Left lobe of liver (tissue), 2 donors: ENCODE results near the gene JMJD7. TPM values are rescaled to one million over a fixed set of nuclear protein-coding genes. Genes with fewer than 3 reads are reported as not detected.

Experiments
- ATAC-seq: fragments of 200-7000 bp; cut with Tn5 transposase; one replicate; pipeline ENCODE4 v1.9.1; 2020; ENCODE audit warnings: mild to moderate bottlenecking, moderate library complexity
- DNase-seq: peaks from one replicate; pipeline ENCODE4 v3.0.0-alpha.2; 2020; ENCODE audit warnings: low spot score
- total RNA-seq: library from RNA; stranded (reverse); gene quantifications from one replicate; pipeline ENCODE4 v1.2.1, GENCODE V29; 2021
- donor health status: DM: no; HTN: no; CAD: no; lungs with moderate emphysema.
- donor health status: DM: no; HTN: yes; CAD: no.

The JMJD7 gene
- 8.9 TPM for total RNA-seq

DNA sequence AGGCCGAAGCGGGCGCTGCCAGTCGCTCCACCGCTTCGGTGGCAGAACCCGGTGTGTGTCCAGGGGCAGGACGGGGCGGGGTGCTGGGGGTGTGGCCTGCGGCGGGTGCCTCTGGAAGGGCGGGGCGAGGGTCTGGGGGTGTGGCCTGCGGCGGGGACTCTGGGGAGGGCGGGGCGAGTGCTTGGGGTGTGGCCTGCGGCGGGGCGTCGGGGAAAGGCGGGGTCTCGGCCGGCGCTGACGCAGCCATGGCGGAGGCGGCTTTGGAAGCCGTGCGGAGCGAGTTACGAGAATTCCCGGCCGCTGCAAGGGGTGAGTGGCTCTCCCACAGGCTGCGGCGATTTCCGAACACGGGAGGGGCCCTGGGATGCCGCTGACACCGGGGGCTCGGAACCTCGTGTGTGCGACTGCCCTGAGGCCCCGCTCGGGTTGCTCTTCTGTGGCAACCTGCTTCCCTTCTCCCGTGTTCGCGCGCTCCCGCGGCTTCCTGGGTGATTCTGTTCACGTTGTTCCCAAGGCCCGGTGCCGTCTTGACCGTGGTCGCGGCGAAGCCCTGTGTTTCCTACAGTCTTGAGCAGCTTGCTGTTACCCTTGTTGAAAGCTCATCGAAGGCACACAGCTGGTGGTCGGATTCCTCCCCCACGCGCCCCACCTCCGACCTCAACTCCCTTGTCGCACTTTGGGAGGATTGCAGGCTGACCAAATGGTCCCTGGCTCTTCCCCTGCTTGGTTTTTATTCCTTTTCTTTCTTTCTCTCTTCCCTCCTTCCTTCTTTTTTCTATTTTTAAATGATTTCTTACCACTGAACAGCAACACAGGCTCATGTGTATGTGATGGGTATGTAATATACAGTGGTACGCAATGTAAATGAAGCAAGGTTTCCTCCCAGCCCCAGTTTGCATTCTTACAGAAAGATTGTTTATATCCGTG is at the start of gene JMJD7:
Gene JMJD7 (plus strand): TSS at position 213 of the 927 bp plus-strand sequence. CDS start 33 bp downstream, at position 246.
- peak; percentile 98 for DNase-seq
- peak; percentile 96 for ATAC-seq

DNA sequence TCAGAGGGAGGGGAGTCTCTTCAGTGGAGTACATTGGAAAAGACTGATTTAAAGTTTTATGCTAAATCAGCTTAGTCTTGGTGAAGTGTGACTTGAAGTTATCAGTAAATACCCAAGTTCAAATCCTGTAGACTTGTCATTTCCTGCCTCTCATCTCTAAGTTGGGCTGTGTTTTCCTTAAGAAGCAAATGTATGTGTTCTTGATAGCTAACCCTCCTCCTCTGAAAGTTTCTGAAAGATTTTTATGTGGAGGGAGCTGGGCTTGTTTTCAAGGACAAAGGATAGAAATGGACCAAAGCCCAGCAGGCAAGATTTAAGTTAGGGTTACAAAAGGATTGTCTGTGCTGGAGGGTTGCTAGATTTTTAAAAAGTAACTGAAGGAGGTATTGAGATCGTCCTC is 49.4 kb upstream of the JMJD7 start:
- ATAC-seq = no peak

DNA sequence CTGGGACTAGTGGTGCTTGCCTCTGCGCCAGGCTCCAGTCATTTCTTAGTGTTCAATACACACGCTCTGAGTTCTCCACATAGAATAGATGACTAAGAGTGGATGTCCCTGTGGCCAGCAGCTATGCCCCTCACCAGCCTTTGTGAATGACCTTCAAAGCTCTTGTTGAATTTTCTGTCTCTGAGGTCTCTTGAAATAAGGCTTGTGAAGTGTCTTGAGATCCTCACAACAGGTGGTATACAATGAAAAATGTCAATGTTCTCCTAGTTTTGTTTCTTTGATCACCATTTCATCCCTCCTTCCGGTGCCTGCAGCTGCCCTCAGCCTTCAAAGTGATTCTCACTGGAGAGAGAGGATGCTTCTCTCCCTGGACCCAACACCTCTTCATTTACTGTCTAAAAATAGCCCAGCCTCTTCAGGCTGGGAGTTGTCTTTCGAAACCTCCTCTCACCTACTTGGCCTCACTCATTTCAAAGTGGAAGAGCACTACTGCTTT is 48.2 kb upstream of the JMJD7 start:
- ATAC-seq (peak; percentile 54), DNase-seq (no peak)

More for the DNA sequence above, 49.4 kb upstream of the JMJD7 start:
- DNase-seq = no peak

DNA sequence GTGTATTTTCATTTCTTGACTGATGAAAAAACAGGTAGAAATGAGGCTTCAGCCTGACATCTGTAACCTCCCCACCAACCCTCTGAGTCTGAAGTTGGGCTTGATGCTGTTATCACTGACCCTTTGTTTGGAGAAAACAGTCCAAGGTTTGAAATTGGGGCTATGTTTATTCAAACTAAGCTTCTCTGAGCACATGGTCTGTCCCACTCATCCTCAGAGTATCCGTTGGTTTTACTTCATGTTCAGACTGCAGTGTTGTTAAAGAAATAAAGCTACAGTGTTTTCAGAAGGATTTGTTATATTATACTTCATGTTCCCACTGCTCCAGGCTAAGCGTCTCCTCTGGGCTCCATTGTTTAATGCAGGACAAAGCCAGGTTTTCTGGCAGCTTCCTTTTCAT is 47.6 kb upstream of the JMJD7 start:
- ATAC-seq (peak; percentile 17), DNase-seq (no peak)

DNA sequence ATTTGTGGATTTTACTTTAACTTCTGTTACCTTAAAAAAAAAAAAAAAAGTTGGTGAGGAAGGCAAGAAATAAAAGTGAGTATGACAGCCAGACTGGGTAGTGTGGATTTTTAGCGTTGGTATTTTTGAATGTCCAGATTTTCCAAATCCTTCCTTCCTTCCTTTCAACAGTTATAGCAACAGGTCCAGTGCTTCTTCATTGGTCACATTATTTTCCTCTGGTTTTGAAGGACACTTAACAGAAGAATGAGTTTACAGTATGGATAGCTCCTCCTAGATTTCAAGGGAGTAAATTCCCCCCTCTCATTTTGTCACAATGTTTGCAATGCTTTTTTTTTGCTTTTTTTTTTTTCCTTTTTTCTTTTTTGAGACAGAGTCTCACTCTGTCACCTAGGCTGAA is 47.2 kb upstream of the JMJD7 start:
- ATAC-seq = no peak
- no peak for DNase-seq

DNA sequence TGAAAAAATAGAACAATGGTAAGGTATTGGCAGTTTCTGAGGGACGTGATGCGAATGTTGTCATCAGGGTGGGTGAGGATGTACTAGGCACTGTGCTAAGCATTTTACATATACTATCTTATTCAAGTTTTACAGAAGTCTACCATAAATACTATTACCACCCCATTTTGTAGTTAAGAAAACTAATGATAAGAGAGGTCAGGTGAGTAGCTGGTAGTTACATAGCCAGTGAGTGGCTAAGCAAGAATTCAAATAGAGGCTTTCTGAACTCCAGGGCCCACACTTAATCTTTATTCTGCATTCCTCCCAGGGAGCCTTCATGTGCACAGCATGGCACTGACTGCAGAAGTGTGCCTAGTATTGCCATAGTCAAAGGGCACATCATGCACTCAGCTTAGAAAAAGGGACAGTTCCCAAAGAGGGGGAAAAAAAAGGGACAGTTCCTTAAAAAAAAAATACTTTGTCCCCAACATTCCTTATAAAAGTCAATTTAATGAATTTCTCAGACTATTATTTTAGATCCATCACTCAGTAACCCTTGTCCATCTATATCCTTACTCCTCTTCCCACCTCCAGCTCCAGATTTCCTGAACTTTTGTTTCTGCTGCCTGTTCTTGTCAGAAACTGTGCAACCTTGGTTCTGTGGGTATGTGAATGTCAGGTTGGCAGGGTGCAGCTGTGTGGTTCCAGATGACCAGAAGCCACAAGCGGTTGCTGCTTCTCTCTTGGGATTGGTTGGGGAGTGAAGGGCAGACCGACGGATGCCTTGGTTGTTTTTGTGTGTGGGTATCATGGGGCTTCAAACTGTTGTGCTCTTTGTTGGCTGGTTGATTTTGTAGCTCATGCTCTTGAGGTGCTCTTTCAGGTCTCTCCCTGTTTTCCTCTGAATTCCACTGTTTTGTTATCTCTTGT is 45.3 kb upstream of the JMJD7 start:
- DNase-seq = no peak
- no peak for ATAC-seq

DNA sequence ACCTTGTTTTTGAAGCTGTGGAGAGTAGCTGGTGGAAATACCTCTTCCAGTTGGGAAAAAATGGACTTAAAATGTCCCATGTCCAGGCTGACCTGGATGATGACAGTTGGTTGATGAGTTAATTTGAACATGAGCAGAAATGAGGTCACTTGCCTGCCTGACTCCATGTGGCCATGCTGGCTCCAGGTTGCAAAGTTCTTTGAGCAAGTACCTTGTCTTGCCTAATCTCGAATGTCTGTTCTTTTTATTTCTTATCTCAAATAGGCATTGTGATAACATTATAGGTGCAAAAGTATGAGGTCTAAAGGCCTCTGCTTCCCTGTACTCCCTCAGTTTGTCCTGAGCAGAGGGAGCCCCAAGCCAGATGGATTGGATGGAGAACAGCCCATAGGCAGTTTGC is 44.6 kb upstream of the JMJD7 start:
- no peak for DNase-seq
- peak; percentile 38 for ATAC-seq

DNA sequence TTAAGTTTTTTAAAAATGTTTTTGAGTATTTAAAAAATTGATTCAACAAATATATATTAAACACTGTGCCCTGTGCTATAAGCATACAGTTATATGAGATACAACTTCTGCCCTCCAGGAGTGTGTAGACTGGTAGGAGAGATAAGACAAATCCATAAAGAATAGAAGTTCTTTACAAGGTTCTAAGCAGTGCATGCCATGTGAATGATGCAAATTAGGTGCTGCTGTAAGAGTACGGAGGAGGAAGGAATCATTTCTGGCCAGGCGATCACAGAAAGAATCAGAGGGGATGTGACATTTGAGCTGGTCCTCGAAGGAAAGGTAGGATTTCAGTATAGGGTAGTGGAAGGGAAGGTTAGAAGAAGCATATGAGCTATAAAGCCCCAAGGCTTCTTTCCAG is 39.6 kb upstream of the JMJD7 start:
- ATAC-seq = no peak
- no peak for DNase-seq

DNA sequence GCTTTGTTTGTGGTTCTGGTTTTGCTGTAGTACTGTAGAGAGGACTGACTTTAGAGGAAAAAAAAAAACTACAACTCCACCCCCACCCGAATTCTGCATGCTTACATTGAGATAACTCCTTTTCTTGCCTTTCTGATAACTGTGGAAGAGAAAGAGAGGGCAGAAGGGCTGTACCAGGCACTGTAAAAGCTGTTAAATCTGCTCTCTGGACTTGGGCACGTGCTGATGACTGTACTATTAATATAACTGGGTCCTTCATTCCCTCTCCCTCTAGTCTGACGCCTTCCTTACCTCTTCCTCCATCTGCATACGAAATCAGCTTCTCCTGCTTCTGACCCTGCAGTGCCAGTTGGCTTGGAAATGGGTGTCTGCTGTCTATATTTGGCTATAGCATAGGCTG is 38.7 kb upstream of the JMJD7 start:
- no peak for DNase-seq

DNA sequence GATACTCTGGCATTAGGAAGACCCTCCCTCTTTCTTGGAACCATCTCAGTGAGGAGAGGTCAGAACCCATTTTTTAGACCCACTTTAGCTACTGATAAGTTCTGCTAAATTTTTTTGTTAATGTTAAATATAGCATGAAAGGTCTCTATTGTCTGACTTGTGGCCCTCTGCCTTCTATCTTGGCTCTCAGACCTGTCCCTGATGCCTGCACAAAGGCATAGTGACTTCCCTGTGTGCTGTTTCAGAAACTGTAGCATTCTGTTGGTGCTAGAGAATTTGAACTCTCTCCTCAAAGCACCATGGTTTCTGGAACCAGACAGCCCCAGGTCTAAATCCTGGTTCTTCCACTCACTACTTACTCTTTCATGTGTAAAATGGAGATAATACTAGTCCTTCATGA is 38.2 kb upstream of the JMJD7 start:
- DNase-seq = no peak
- ATAC-seq = no peak

More for the DNA sequence above, 38.7 kb upstream of the JMJD7 start:
- no peak for ATAC-seq

DNA sequence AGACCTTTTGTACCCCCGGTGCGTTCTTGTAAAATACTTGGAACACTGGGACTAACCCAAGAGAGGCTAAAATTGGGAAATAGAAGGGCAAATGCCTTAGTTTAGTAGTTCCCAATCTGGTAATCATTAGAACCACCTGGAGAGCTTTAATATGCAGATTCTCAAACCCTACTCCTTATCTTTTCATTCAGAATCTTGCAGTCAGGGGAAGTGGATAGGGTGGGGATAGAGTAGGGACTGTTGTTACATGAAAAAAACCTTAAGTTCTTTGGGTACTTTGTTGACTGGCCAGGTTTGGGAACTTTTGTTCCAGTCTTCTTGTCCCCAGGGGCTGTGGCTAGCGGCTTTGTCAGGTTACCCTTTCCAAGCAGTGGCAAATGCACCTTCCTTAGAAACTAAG is 37.7 kb upstream of the JMJD7 start:
- ATAC-seq (no peak), DNase-seq (no peak)

DNA sequence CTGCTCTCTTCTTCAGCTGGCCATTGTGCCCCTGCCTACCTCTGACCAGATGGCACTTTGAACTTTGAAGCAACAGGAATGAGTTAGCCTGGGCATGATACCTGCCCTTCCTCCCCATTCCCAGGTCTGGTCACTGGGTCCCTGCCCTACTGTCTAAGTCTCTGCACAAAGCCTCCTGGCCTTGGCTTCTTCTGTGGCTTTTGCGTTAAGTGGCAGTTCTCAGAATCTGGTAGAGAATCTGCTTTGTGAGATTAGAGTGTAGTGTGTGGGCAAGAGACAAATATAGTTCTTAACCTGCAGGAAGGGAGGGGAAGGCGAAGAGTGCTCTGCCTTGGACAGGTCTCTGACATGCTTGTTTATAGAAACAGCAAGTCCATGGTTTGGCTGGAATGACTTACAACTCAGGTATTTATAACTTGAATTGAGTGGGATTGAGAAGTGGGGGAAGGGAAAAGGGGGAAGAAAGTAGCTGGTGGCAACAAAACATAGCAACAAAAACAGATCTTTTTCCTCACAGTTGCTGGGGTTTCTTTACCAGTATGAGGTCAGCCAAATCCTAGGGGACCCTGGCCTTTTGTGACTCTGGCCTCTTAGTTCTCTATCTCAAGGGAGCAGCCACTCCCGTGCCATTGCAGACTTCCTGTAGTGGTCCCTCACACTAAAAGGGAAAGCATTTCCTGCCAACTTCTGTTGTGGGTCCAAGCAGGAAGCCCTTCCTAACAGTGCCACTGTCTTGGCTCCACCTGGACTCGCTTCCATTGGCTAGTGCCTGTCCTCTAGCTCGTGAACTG is 36.9 kb upstream of the JMJD7 start:
- no peak for DNase-seq
- peak; percentile 98 for ATAC-seq

DNA sequence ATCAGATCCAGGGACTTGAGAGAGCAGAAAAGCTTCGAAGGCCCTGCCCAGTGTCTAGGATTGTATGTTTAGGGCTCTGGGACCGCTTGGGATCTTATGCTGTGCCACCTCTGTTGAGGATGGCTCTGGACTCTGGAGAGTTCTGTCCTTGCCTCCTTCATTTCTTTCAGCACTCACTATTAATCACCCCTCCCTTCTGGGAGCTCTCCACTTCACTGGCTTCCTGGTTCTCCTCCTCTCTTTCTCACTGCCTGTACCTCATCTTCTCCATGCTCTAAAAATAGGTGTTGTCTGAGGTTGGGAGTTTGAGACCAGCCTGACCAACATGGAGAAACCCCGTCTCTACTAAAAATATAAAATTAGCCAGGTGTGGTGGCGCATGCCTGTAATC is 36.4 kb upstream of the JMJD7 start:
- no peak for ATAC-seq

DNA sequence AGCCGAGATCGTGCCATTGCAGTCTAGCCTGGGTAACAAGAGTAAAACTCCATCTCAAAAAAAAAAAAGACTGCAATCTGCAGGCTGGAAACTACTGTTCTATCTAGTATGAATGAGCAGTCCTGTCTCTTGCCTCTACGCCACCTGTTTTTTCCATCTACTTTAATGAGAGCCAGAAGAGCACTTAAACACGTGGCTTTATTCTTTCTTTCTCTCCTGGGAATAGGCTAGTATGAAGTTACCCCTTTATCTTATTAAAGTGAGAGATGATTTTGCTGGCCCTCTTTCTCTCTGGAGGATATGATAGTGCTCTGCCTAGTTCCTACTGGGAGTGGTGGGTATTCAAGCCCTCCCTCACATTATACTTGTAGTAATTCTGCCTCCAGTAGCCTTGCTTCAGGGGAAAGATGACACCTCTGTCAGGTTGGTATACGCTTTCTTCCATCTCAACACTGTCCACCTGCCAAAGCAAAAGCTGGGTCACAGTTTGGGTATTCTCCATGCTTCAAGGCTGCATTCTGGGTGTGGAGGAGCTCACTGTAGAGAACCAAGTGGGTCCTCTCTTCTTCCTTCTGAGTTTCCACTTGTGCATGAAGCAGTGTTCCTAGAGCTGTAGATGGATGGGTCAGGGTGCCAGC is 35.8 kb upstream of the JMJD7 start:
- ATAC-seq = no peak
- no peak for DNase-seq

More for the DNA sequence above, 36.4 kb upstream of the JMJD7 start:
- DNase-seq = no peak

DNA sequence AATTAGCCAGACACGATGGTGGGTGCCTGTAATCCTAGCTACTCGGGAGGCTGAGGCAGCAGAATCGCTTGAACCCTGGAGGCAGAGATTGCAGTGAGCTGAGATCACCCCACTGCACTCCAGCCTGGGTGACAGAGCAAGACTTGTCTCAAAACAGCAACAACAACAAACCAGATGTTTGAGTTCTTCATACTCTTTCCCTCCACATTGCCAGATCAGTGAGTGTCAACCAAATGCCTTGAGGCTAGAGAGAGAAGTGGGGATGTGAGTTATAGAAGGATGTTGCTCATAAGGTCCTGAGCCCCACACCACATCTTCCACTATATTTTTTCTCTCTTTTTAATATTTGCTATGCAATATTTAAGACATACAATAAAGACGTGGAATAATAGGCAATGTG is 33.8 kb upstream of the JMJD7 start:
- no peak for ATAC-seq

DNA sequence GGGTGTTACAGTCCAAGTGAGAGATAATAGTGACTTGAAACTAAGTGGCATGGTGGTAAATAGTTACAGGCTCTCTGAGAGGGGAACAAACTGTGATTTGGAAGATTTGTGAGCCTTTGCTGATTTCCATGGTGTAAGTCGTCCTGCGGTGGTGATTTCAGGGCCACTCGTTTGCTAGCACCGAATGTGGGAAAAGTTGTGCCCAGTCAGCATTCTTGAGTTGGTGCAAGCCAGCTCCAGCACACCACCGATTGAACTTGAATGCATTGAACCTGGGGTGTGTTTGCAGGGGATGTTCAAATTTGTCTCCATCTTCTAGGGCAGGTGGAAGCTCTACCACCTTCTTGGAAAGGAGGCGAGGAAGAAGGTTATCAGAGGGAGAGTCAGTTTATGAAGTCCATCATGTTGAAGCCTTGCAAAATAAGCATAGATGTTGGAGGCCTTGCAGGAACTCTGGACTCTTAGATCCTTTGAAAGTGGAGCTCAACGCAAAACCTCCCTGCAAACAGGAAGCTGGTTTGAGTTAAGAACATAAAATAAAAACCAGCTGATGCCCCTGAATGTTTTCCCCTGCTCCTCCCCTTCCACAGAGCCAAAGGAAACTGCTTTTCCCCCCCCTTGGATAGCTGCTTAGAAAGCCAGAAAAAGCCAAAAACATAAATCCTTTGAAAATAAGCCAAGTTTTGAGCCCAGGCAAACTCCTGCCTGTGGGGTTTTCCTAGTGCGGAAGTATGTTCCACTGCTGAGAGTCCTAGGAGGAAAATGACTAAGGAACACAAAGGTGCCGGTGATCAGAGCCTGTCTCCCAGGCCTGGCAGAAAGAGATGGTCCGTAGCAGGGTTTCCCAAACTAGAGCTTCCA is 31.7 kb upstream of the JMJD7 start:
- ATAC-seq (peak; percentile 14), DNase-seq (no peak)

More for the DNA sequence above, 33.8 kb upstream of the JMJD7 start:
- no peak for DNase-seq

DNA sequence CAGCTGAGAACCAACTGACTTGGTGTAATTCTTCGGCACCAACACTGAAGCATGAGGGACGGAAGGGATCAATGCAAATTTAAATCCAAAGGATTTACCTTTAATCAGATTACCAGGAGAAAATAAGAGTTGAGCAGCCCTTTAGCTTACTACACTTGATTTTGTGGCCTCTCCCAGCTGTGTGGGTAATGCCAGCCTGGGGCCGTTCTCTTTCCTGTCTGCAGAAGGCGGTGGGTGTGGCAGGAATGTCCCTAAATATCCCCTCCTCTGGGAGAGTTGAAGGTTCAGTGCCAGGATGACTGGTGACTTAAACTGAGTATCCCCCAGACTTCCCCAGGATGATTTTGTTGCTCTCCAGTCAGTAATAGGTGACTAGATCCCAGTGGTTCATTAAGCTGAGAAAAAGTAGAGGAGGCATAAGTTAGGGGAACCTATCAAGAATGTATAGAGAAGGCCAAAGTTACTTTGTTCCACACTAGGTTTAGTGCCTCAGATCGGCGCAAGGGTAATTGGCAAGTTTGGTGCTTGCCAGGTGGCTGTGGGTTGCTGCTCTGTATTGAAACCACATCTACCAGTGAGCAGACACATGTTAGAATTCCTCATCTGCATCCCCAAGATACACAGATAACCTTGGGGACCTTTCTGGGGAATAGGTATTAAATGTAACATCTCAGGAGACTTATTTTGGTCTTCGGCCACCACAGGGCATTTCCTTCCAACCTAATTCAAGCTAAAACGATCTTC is 30.5 kb upstream of the JMJD7 start:
- ATAC-seq = no peak
- no peak for DNase-seq
